Measurements from ENCODE around the gene KIF26B.
"Not testable (repeated sequence)": the region's sequence is repeated elsewhere in the genome, so short reads cannot be mapped to it uniquely, and the experiment has no call there.

The KIF26B gene

GRCh38 chr1:245154429-245155271, at the start of gene KIF26B:
TSS of gene KIF26B (plus strand) at chr1:245154985. CDS start at chr1:245155425, 440 bp downstream.
- peak in 1 of 3 donors; percentile 6 for DNase-seq (ENCODE audit: low read depth in 2 of 3, low spot score in 1 of 3)

DNA sequence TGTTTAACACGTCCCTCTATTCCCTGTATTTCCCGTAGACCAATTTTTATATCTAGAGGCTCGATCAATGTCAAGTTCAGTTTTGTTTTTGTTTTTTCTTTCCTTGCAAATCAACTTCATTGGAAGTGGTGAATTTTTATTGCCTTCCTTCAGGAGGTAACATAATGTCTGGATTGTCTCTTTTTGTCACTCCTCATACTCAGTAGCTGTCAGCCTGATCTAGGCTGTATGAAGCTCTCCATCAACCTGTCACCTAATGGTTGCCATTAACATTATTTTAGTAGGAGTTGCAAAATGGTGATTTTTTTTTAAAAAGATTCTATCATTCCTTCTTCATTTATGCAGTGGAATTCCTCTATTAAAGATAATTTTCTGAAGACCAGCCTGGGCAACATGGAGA, 49.7 kb upstream of the KIF26B start:
- DNase-seq (ENCODE audit: low read depth in 2 of 3, low spot score in 1 of 3), result no peak

GRCh38 chr1:245105815-245106410, 48.9 kb upstream of the KIF26B start:
- DNase-seq (ENCODE audit: low read depth in 2 of 3, low spot score in 1 of 3), result no peak

GRCh38 chr1:245107776-245108114, 47.0 kb upstream of the KIF26B start:
- DNase-seq (ENCODE audit: low read depth in 2 of 3, low spot score in 1 of 3), result no peak

DNA sequence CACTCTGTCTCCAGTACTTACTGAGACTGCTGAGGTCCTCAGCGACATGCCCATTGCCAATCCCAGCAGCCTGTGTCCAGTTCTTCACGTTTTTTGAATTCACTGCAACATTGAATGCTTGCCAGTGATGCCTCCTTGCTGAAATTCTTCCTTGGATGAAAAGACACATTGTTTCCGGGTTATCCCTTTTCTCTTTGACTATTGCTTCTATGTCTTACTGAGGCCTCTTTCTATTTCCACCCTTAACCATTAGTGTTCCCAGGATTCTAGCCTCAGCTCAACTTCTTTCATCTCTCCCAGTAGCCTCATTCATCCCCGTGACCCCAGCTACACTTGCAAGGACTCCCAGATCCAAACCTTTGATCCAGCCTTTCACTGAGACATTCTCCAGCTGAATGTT, 46.5 kb upstream of the KIF26B start:
- DNase-seq (ENCODE audit: low read depth in 2 of 3, low spot score in 1 of 3), result no peak

DNA sequence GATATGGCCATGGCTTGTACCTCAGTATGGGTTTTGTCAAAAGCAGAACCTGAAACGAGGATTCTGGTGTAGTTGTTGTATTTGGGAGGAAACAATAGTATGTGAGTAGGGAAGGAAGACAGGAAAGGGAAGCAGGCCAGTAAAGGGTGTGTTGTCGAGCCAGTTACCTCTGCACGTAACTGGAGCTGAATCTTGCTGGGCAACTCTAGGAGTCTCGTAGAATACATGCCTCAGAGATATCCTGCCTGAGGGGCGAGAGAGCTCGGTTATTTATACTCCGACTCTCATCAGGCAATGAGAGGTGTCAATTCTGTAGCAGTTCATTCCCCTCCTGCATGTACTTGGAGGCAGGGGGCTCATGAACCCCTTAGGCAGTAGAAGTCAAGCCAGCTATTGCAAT, 45.9 kb upstream of the KIF26B start:
- DNase-seq (ENCODE audit: low read depth in 2 of 3, low spot score in 1 of 3), result no peak

DNA sequence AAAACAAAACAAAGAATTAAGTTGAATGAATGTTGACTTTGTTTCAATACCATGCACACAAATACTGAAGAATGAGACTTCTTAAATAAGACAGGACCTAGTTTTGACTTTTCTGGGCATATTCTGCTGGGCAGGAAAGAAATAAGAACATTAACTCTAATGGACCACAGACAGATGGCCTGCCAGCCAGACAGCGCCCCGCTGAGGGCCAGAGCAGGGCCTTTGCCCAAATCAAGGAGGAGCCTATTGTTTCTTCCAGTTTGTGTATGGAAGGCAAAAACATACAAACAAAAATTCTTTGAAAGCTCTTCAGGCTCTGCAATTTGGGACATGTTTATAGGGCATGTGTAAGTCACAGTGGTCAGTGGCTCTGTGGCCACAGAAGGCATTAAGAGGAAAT, 44.4 kb upstream of the KIF26B start:
- DNase-seq (ENCODE audit: low read depth in 2 of 3, low spot score in 1 of 3), result no peak

DNA sequence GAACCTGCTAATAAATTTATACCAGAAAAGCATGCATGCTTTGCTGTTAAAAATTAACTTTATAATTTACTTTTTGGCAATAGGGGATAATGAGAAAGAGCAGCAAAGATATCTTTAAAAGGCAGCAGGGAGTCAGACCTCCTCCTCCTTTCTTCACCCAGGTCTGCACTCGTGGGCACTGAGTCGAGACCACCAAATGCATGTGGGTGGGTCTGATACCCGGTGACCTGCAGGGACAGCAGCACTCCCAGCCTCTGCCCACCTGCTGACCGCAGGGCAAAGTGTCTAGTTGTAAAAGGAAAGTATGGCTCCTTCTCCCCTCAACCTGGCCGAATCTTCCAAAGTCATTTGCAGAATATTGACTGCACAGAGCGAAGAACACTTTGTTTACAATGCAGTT, 43.7 kb upstream of the KIF26B start:
- DNase-seq (ENCODE audit: low read depth in 2 of 3, low spot score in 1 of 3), result no peak

GRCh38 chr1:245113649-245114048, 41.1 kb upstream of the KIF26B start:
- DNase-seq (ENCODE audit: low read depth in 2 of 3, low spot score in 1 of 3), result no peak

DNA sequence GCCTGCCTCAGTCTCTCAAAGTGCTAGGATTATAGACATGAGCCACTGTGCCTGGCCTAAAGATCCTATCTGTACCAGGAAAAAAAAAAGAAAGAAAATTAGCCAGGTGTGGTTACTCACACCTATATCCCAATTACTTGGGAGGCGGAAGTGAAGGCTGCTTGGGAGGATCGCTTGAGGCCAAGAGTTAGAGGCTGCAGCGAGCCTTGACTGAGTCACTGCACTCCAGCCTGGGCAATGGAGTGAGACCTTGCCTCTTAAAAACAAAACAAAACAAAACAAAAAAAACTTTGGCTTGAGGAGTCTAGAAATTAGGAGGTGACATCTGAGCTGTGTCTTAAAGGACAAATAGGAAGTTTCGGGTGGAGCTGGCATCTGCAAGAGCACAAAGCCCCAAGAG, 38.7 kb upstream of the KIF26B start:
- no peak for DNase-seq (ENCODE audit: low read depth in 2 of 3, low spot score in 1 of 3)

- no peak for DNase-seq (ENCODE audit: low read depth in 2 of 3, low spot score in 1 of 3)
These were observed 38.0 kb upstream of the KIF26B start for GRCh38 chr1:245116751-245117150.

GRCh38 chr1:245118066-245118465, 36.7 kb upstream of the KIF26B start:
- no peak for DNase-seq (ENCODE audit: low read depth in 2 of 3, low spot score in 1 of 3)

GRCh38 chr1:245118806-245119205, 36.0 kb upstream of the KIF26B start:
- no peak for DNase-seq (ENCODE audit: low read depth in 2 of 3, low spot score in 1 of 3)

DNA sequence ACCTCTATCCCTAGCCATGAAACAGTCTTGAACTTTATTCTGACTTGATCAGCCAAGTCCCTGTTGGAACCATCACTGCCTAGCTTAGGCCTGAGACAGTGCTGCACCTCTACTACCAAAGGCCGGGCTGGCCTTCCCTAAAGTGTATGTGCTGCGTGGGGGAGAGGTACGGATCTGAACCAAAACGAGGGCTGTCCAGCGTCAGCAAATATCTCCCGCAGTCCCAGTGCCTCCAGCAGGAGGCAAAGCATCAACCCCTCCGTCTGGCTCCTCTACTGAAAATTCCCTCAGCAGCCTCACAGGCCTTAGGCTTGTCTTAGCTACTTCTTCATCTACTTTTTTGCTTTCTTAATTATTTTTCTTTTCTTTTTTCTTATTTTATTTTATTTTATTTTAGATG, 33.3 kb upstream of the KIF26B start:
- DNase-seq (ENCODE audit: low read depth in 2 of 3, low spot score in 1 of 3), result no peak

GRCh38 chr1:245124241-245124640, 30.5 kb upstream of the KIF26B start:
- no peak for DNase-seq (ENCODE audit: low read depth in 2 of 3, low spot score in 1 of 3)

- no peak for DNase-seq (ENCODE audit: low read depth in 2 of 3, low spot score in 1 of 3)
These were observed 30.1 kb upstream of the KIF26B start for GRCh38 chr1:245124644-245125043.

DNA sequence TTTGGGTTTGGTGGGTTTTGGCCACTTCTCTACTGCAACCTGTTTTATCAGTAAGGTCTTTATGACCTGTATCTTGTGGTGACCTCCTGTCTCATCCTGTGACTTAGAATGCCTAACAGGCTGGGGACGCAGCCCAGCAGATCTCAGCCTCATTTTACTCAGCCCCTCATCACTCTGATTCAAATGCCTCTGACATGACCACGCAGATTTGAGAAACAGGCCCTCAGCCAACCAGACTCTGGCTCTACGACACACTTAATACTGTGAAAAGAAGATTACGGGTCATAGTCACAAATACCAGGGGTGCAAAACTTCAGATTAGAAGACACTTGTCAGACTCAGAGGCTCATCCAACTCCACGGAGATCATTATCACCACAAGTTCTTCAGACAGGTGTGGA, 28.3 kb upstream of the KIF26B start:
- DNase-seq (ENCODE audit: low read depth in 2 of 3, low spot score in 1 of 3), result no peak

GRCh38 chr1:245128381-245129101, 26.2 kb upstream of the KIF26B start:
- no peak for DNase-seq (ENCODE audit: low read depth in 2 of 3, low spot score in 1 of 3)

DNA sequence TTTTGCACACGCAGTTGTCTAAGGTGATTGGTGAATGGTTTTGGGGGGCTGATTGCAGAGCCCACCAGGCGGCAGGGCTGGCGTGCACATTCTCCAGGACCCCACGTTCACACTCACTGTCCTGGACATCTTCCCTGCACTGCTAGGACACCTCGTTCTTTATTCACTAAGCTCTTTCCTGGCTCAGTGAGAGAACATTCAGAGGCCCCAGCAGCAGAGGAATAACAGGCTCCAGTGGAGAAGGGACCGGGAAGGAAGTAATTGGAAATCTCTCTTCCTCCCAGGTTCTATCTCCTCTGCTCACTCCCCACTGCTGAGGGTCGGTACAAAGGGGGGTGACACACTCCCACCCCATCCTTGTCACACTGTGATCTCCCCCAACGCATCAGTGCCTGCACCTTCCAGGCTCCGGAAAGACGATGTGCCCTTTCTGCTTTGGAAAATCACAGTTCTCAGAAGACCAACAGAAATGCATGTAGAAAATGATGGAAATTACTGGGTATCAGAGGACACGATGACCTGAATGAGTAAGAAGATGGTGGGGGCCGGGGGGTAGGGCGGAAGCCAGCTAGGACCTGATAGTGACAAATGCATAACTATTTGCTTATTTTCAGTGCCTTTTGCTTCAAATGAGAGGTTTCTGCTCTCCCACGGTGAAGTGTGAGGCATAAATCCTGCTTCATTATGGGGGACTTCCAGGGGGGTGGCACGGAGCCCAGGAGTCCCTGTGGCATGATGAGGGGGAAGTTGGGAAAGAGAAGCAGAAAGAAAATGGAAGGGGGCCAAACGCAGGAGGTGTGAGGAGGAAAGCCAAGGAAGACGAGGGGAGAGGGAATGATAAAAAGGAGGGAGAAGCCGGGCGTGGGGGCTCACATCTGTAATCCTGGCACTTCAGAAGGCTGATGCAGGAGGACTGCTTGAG, 25.2 kb upstream of the KIF26B start:
- no peak for DNase-seq (ENCODE audit: low read depth in 2 of 3, low spot score in 1 of 3)

DNA sequence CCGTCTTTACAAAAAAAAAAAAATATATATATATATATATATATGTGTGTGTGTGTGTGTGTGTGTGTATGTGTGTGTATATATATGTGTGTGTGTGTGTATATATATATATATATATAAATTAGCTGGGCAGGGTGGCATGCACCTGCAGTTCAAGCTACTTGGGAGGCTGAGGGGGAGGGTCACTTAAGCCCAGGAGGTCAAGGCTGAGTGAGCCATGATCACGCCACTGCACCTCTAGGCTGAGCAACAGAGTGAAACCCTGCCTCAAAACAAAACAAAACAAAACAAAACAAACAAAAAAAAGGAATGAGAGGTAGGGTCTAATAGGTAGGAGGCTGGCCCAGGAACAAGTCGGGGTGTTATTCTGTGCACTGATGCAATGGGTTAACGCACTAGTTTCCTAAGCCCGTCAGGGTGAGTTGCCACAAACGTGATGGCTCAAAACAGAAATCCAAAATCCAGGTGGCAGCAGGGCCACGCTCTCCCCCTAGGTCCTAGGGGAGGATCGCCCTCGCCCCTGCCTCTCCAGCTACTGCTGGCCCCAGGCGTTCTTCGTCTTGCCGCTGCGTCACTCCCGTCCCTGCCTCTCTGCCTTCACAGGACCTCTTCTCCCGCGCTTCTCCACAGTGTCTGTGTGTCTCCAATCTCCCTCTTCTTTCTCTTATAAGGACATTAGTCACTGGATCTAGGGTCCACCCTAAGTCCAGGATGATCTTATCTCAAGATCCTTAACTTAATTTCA, 24.3 kb upstream of the KIF26B start:
- not testable (repeated sequence) for DNase-seq (ENCODE audit: low read depth in 2 of 3, low spot score in 1 of 3)

GRCh38 chr1:245131026-245131393, 23.8 kb upstream of the KIF26B start:
- DNase-seq (ENCODE audit: low read depth in 2 of 3, low spot score in 1 of 3), result no peak
